ENCODE results near the gene DUSP19.
A peak's percentile ranks its signal among the peaks of the same experiment; 100 is the strongest.

DNA sequence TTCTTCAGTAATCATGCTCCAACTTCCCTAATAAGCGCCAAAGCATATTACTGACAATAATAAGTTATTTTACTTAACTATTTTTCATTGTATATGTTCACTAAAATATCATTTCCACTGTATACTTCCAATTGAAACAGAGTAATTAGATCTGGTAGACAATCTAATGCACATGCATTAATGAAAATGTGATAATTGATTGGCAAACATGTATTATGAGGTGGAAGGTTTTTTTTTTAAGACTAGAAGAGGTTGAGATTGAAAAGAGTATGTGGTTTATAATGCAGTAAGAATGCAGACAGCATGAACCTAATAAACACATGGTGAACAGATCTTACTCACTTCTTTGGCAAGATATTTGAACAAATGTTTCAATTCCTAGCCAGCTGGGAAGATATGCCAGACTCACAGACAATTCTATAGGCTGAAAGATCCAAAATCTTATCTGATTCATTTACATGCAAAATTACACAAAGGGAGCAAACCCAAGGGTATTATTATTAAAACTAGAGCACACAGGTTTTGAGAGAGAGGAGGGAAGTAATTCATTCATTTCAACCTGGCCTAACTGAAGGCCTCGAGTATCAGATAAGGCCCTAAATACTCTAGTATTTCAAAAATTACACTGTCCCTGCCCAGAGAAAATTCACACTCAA lies 43.1 kb upstream of the DUSP19 start:
- TF ChIP-seq, protein P1, sequence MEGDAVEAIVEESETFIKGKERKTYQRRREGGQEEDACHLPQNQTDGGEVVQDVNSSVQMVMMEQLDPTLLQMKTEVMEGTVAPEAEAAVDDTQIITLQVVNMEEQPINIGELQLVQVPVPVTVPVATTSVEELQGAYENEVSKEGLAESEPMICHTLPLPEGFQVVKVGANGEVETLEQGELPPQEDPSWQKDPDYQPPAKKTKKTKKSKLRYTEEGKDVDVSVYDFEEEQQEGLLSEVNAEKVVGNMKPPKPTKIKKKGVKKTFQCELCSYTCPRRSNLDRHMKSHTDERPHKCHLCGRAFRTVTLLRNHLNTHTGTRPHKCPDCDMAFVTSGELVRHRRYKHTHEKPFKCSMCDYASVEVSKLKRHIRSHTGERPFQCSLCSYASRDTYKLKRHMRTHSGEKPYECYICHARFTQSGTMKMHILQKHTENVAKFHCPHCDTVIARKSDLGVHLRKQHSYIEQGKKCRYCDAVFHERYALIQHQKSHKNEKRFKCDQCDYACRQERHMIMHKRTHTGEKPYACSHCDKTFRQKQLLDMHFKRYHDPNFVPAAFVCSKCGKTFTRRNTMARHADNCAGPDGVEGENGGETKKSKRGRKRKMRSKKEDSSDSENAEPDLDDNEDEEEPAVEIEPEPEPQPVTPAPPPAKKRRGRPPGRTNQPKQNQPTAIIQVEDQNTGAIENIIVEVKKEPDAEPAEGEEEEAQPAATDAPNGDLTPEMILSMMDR (IDR thresholded peaks at IDR 0.05 in 2 of 3, conservative IDR thresholded peaks at IDR 0.05 in 1 of 3; ENCODE audit: borderline replicate concordance in 1 of 3, insufficient read depth in 1 of 3, low read depth in 2 of 3, low read length in 2 of 3) = no peak
- no peak for TF ChIP-seq POLR2A (IDR thresholded peaks at IDR 0.05; ENCODE audit: borderline replicate concordance, extremely low read depth, insufficient read depth, insufficient read length)
- TF ChIP-seq, protein P2, sequence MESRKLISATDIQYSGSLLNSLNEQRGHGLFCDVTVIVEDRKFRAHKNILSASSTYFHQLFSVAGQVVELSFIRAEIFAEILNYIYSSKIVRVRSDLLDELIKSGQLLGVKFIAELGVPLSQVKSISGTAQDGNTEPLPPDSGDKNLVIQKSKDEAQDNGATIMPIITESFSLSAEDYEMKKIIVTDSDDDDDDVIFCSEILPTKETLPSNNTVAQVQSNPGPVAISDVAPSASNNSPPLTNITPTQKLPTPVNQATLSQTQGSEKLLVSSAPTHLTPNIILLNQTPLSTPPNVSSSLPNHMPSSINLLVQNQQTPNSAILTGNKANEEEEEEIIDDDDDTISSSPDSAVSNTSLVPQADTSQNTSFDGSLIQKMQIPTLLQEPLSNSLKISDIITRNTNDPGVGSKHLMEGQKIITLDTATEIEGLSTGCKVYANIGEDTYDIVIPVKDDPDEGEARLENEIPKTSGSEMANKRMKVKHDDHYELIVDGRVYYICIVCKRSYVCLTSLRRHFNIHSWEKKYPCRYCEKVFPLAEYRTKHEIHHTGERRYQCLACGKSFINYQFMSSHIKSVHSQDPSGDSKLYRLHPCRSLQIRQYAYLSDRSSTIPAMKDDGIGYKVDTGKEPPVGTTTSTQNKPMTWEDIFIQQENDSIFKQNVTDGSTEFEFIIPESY (IDR thresholded peaks at IDR 0.05; ENCODE audit: extremely low read depth, insufficient replicate concordance, low read length) = no peak
- no peak for TF ChIP-seq POLR2AphosphoS5 (IDR thresholded peaks at IDR 0.05; ENCODE audit: low read depth, low read length)
- no peak for TF ChIP-seq CEBPB (IDR thresholded peaks at IDR 0.05; ENCODE audit: low read depth)
- TF ChIP-seq, protein P3, sequence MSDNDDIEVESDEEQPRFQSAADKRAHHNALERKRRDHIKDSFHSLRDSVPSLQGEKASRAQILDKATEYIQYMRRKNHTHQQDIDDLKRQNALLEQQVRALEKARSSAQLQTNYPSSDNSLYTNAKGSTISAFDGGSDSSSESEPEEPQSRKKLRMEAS (IDR thresholded peaks at IDR 0.05) = 0 out of 2 replicates have a peak, but pooled peaks have one; percentile 26
- no peak for TF ChIP-seq ZFX (IDR thresholded peaks at IDR 0.05)
- no peak for TF ChIP-seq EZH2 (IDR thresholded peaks at IDR 0.05)
- no peak for TF ChIP-seq RAD21 (IDR thresholded peaks at IDR 0.05; ENCODE audit: low read depth)
- no peak for TF ChIP-seq YY1 (IDR thresholded peaks at IDR 0.05; ENCODE audit: extremely low read depth, insufficient replicate concordance, low read depth, low read length)
- TF ChIP-seq EZH2phosphoT487 (IDR thresholded peaks at IDR 0.05; ENCODE audit: borderline replicate concordance) = no peak

Measured in HCT116 (cell line).